GM18870 (cell line): ENCODE results near the gene GRIN2A.

Source experiments
- ATAC-seq: cut with Tn5 transposase; IDR thresholded peaks from one replicate; pipeline ENCODE4 v1.9.1; 2021; ENCODE audit warnings: moderate library complexity; ENCODE audit not compliant: unreplicated experiment

The GRIN2A gene

GRCh38 chr16:10188236-10188635, 6.0 kb upstream of the GRIN2A start:
- no peak for ATAC-seq

GRCh38 chr16:10181196-10182162, 749 bp downstream of the GRIN2A start:
- no peak for ATAC-seq

GRCh38 chr16:10180771-10181163, 1.5 kb downstream of the GRIN2A start:
- ATAC-seq, result no peak

GRCh38 chr16:10180042-10180770, 2.0 kb downstream of the GRIN2A start:
- no peak for ATAC-seq

GRCh38 chr16:10178526-10178925, 3.7 kb downstream of the GRIN2A start:
- no peak for ATAC-seq

- ATAC-seq, result no peak
These were observed 4.1 kb downstream of the GRIN2A start for GRCh38 chr16:10178080-10178479.

GRCh38 chr16:10172848-10173655, 9.2 kb downstream of the GRIN2A start:
- no peak for ATAC-seq

- no peak for ATAC-seq
These were observed 11.0 kb downstream of the GRIN2A start for GRCh38 chr16:10171221-10171620.

GRCh38 chr16:10169904-10170410, 12.3 kb downstream of the GRIN2A start:
- ATAC-seq, result no peak

GRCh38 chr16:10169031-10169430, 13.2 kb downstream of the GRIN2A start:
- ATAC-seq, result no peak

GRCh38 chr16:10168258-10168657, 14.0 kb downstream of the GRIN2A start:
- no peak for ATAC-seq

GRCh38 chr16:10165643-10166042, 16.6 kb downstream of the GRIN2A start:
- no peak for ATAC-seq

- ATAC-seq, result no peak
These were observed 19.2 kb downstream of the GRIN2A start for GRCh38 chr16:10162981-10163380.

GRCh38 chr16:10156099-10156498, 26.1 kb downstream of the GRIN2A start:
- no peak for ATAC-seq

GRCh38 chr16:10154389-10154788, 27.8 kb downstream of the GRIN2A start:
- ATAC-seq, result no peak

GRCh38 chr16:10153985-10154384, 28.2 kb downstream of the GRIN2A start:
- ATAC-seq, result no peak

GRCh38 chr16:10151718-10152117, 30.5 kb downstream of the GRIN2A start:
- no peak for ATAC-seq

- no peak for ATAC-seq
These were observed 31.3 kb downstream of the GRIN2A start for GRCh38 chr16:10150906-10151305.

GRCh38 chr16:10145542-10146035, 36.6 kb downstream of the GRIN2A start:
- no peak for ATAC-seq

- ATAC-seq, result no peak
These were observed 40.6 kb downstream of the GRIN2A start for GRCh38 chr16:10141671-10142070.

GRCh38 chr16:10138881-10139280, 43.3 kb downstream of the GRIN2A start:
- no peak for ATAC-seq
